GM21381 (cell line): ENCODE measurements around the gene SH3BP1.
"Not testable (repeated sequence)": the region's sequence is repeated elsewhere in the genome, so short reads cannot be mapped to it uniquely, and the experiment has no call there.

Source experiments
- ATAC-seq: cut with Tn5 transposase; IDR thresholded peaks from one replicate; pipeline ENCODE4 v1.9.1; 2021; ENCODE audit warnings: mild to moderate bottlenecking, moderate library complexity; ENCODE audit not compliant: unreplicated experiment

Gene SH3BP1, protein sequence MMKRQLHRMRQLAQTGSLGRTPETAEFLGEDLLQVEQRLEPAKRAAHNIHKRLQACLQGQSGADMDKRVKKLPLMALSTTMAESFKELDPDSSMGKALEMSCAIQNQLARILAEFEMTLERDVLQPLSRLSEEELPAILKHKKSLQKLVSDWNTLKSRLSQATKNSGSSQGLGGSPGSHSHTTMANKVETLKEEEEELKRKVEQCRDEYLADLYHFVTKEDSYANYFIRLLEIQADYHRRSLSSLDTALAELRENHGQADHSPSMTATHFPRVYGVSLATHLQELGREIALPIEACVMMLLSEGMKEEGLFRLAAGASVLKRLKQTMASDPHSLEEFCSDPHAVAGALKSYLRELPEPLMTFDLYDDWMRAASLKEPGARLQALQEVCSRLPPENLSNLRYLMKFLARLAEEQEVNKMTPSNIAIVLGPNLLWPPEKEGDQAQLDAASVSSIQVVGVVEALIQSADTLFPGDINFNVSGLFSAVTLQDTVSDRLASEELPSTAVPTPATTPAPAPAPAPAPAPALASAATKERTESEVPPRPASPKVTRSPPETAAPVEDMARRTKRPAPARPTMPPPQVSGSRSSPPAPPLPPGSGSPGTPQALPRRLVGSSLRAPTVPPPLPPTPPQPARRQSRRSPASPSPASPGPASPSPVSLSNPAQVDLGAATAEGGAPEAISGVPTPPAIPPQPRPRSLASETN

DNA sequence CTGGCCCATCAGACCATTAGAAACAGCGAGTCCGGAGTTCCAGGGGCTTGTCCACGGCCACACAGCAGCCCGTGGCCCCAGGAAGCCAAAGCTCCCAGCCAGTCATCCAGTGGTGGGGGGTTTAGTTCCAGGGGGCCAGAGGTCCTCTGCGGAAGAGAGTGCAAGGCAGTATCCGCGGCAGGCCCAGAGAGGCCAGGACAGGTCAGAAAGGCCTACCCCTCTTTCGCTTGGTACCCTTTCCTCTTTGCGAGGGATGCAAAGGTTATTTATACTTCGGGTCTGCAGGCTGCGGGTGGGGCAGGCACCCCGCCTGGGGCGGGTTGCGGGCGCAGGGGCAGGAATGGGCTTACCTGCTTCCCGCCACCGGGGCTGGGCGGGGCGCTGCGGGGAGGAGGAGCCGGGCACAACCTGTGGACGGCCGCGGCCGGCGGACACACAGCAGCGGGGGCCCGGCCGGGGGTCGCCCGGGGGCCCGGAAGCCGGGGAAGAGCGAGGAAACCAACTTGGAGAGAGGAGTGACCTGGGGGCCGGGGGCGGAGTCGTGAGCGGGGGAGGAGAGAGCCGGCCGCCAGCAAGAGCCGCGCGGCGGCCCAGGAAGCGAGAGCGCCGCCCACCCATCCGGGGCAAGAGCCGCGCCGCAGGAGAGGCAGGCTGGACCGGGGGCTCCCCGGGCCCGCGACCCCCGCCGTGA is at the start of gene SH3BP1:
Gene SH3BP1 (plus strand): TSS at position 600 of the 691 bp plus-strand sequence. CDS start 119 bp downstream, outside the sequence.
- ATAC-seq: no peak

DNA sequence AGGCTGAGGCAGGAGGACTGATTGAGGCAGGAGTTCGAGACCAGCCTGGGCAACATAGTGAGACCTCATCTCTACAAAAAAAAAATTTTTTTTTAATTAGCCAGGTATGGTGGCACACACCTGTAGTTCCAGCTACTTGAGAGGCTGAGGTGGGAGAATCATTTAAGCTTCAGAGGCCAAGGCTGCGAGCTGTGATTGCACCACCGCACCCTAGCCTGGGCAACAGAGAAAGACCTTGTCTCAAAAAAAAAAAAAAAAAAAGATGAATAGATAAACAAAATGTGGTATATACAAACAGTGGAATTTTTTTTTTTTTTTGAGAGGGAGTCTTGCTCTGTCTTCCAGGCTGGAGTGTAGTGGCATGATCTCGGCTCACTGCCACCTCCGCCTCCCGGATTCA is 48.4 kb upstream of the SH3BP1 start:
- ATAC-seq: not testable (repeated sequence)

DNA sequence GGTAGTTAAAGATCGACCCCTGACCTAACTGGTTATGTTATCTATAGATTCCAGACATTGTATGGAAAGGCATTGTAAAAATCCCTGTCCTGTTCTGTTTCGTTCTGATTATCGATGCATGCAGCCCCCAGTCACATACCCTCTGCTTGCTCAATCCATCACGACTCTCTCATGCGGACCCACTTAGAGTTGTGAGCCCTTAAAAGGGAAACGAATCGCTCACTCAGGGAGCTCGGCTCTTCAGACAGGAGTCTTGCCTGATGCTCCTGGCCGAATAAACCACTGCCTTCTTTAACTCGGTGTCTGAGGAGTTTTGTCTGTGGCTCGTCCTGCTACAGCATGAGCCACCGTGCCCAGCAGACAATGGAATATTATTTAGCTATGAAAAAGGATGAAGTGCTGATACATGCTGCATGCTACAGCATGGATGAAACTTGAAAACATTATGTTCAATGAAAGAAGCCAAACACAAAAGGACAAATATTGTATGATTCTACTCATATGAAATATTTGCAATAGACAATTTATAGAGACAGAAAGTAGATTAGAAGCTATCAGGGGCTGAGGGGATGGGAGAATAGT is 47.6 kb upstream of the SH3BP1 start:
- ATAC-seq: no peak

DNA sequence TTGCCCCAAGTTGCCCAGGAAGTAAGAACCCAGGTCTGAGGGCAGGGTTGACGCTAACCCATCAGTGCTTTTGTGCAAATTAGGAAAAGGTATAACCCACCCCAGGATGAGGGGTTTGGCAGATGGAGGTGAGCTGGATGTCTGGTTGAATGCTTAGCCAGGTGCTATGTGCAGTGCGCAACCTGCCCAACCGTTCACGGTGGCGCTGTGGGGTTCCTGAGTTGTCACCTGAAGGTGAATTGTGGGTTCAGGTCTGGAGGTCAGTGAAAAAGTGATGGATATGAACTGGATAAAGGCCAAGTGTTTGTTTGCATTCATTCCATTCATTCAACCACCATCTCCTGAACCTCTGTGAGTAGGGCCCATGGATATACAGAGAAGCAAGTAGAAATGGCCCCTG is 45.2 kb upstream of the SH3BP1 start:
- ATAC-seq: no peak

DNA sequence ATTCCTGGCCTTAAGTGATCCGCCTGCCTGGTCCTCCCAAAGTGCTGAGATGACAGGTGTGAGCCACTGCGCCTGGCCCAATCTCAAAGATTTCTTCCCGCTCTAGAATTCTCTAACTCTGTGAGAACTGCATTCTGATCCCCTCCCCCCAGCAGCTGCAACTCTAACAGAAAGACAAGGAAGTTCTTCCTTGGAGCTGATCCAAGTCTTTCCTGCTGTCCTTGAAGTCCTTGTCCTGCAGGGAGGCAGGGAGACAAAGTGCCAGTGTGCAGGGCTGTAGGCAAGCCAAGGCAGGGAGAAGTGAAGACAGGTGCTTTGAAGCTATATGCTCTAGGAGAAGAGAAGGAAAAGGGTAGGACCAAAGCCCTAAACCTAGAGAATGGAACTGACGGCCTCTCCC is 40.3 kb upstream of the SH3BP1 start:
- no peak for ATAC-seq

DNA sequence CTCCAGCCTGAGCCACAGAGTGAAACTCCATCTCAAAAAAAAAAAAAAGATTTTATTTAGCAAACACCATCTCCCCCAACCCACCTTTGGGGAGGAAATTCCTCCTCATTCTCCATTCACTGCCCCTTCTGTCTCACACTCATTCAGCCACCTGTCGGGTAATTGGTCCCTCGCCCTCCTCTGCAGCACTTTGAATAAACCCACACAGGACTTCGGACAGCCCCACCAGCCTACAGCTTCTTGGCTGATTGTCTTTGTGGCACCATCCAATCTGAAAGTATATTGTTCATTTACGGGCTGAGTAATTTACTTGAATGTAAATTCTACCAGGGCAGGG is 38.3 kb upstream of the SH3BP1 start:
- no peak for ATAC-seq

DNA sequence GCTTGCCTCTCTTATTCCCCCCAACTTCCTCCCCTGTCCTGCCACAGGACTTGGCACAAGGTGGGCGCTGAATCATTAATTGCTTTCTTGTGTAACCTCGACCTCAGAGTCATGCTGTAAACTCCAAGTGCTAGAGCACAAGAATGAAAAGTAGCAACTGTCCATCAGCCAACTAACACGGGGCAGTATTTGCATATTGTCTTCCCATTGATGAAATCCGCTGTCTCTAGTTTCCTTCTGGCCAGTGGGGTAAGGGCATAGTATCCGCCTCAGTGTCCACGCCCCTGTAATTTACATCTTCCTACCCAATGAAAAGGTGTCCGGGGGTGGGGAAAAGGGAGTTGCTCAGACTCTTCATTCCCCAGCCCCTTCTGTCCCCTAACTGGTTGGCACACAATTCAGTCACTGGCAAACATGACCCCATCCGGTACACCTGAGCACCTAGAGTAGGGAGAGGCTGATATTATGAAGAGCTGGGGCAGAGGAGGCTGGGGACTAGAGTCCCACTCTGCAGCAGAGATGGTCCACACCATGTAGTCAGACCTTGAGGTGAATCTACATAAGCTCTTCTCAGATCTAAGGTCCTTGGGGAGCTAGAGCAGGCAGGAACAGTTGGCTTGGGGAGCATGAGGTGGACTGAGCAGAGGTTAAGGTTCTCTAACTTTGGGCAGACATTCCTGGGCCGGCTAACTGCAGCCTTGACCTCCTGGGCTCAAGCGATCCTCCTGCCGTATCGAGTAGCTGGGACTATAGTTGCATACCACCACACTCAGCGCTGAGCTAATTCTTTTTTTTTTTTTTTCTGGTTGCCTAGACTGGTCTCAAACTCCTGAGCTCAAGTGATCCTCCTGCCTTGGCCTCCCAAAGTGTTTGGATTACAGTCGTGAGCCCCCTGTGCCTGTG is 37.7 kb upstream of the SH3BP1 start:
- no peak for ATAC-seq

DNA sequence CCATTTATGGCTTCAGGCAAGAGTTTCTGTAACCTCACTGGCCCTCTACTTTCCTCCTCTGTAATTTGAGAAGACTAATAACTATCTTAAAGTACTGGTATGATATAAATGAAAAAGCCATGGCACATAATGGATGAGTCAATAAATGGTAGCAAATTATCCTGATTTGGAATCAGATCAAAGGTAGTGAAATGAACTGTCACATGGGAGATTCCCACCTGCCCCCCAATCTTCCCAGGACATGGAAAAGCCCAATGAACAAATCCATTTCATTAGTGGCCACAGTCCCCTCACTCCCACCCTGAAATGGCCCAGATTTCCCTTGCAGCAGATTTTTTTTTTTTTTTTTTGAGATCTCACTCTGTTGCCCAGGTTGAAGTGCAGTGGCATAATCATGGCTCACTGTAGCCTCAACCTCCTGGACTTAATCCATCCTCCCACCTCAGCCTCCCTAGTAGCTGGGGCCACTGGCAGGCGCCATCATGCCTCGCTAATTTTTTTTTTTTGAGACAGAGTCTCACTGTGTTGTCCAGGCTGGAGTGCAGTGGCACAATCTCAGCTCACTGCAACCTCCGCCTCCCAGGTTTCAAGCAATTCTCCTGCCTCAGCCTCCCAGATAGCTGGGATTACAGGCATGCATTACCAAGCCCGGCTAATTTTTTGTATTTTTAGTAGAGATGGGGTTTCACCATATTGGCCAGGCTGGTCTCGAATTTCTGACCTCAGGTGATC is 36.8 kb upstream of the SH3BP1 start:
- ATAC-seq: not testable (repeated sequence)

DNA sequence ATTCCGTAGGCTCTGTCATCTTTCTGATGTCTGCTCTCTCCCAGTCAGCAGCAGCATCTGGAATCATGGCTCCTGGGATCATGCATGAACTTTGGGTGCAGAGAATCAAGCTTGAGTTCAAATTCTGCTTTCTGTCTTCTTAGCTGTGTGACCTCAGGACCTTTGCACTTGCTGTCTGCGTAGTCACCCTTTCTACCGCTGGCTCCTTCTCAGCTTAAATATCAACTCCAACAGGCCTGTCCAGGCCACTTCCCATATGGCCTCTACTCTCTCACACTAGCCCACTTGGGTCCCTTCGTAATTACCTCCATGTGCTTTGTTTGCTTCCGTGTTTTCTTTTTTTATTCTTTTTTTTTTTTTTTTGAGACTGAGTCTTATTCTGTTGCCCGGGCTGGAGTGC is 35.4 kb upstream of the SH3BP1 start:
- ATAC-seq: no peak

DNA sequence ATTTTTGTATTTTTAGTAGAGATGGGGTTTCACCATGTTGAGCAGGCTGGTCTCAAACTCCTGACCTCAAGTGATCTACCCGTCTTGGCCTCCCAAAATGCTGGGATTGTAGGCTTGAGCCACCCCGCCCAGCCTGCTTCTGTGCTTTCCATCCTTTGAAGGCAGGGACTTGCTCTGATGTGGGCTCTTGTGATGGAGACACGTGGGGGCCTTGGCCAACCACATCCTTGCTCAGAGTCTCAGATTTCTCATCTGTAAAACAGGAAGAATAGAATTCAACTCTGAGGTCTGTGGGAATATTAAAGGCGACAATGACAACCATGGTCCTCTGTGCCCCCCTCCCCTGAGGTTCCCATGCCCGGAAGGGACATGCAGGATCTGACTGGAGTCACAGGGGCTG is 34.6 kb upstream of the SH3BP1 start:
- ATAC-seq: no peak

DNA sequence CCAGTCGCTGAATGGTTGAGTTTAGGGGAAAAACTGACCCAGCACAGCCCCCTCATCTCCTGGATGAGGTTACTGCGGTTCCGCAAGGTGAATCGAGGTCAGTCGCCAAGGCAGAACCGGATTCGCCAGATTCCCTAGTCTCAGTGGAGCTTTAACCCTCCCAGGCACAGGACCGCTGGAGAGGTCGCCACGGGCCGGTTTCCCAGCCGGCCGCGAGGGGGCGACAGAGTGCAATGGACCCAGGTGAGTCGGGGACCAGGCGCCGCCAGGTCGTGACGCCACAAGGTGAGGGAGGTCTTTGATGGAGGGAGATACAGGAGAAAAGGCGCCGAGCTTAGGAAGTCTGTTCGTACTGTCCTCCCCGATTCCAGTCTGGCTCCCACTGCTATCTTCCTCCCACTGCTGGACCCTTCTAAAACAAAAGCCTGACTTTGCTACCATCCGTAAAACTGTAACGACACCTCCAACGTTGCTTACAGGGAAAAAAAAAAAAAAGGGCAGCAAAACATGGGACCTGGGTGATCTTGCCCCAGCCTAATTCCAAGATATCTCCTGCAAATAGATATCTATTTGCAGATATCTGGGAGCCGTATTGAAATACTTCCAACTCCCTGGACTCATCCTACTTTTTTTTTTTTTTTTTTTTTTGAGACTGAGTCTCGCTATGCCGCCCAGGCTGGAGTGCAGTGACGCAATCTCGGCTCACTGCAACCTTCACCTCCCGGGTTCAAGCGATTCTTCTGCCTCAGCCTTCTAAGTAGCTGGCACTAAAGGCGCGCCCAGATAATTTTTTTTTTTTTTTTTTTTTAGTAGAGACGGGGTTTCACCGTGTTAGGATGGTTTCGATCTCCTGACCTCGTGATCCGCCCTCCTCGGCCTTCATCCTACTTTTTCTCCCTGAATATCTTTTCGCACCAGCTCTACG is 32.2 kb upstream of the SH3BP1 start:
- ATAC-seq: peak; percentile 38

DNA sequence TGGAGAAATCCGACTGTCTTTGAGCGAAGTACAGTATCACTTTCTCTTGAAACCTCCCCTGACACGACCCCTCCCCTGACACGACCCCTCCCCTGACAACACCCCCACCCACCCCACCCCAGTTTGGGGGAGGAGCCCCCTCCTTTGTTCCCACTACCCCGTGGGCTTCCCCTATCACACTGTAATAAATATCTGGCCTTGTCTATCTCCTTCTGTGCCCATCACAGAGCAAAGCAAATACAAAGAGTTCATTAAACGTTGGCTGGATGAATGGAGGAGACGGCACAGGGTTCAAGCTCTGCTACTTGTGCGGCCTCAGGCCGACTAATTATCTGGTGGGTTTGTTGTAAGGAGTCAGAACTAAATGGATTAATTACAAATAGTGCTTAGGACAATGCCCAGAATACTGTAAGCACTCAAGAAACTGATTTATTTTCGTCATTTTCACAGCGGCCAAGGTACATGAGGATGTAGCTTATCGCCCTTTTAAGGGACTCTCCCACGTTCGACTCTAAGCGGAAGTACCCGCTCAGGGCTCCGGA is 31.5 kb upstream of the SH3BP1 start:
- ATAC-seq: no peak

DNA sequence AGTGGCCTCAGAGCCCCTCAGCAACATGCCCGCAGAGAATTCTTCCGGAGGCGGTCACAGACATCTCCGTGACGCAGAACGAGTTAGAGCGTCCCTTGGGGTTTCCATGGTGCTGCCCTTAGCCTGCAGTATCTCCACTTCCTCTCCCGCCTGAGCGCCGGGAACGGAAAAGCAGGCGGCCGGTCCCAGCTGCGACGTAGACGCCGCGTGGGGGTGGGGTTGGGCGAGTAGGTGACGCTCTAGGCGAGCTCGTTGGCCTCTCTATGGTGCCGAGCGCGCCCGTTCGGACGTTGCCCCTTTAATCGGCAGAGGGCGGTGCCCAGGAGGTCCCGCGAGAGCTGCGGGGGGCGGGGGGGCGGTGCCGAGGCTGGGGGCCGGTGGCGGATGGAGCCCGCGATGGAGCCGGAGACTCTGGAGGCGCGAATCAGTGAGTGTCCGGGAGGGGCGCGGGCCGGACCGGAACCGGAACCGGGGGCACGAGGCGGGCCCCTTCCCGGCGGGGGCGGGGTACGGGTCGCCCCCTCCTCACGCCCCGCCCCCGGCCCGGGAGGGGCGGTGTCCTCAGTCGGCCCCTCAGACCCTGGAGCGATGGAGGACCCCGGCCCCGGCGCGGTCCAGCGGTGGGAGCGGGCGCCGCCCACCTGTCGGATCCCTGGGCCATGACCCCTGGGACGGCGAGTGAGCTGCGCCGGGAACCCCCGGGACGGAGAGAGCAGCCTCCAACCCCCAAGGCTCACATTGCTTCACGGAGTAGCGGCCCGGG is 30.8 kb upstream of the SH3BP1 start, which contains the start of gene GGA1:
Gene GGA1 (plus strand): TSS at position 358 of the 763 bp plus-strand sequence. CDS start 27 bp downstream, at position 385.
- peak; percentile 73 for ATAC-seq

DNA sequence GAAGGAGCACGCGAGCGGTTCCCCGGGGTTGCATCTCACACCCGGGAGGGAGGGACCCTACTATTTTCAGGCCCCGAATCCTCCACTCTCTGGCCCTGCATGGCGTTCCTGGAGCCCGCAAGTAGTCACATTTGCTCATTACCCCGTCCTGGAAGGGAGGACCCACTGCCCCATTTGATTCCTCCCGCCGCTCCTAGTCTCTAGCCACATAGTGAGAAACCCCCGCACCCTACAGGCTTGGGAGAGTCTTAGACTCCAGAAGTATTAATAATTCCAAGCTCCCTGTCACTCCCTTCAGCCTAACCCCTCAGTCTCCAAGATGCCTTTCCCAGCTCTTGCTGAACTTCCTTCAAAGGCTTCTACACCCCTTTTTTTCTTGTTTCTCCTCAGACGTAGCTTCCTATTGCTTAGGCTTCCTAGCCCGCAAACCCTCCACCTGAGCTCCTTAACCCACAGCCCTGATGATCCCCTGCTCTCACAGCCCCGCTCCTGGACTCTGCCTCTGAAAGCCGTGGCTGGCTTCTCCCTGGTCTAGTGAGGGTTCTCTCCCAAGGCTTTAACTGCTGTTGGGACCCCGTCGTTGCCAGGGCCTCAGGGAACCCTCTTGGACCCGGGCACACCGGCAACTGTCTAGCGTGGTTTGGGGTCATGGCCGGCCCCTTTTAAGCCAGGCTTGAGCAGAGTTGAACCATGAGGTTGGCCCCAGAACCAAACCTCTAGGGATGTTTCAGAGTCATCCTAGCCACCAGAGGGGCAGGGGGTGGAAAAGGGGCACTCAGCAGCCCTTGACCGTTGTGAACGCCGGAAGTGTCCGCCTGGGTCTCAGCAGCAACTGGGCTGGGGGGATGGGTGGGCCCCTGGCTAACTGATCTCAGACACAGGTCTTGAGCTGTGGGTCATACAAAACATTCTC is 30.0 kb upstream of the SH3BP1 start:
- no peak for ATAC-seq

DNA sequence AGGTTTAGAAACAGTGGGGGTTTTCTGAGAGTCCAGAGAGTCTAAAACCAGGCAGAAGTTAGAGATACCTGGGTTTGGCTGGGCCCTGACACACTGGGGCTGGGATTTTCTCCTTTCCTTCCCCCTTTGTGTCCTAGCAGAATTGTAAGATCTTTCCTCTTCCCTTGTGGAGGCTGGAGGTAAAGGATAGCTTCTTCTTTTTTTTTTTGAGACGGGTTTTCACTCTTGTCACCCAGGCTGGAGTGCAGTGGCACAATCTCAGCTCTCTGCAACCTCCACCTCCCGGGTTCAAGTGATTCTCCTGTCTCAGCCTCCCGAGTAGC is 29.4 kb upstream of the SH3BP1 start:
- not testable (repeated sequence) for ATAC-seq

DNA sequence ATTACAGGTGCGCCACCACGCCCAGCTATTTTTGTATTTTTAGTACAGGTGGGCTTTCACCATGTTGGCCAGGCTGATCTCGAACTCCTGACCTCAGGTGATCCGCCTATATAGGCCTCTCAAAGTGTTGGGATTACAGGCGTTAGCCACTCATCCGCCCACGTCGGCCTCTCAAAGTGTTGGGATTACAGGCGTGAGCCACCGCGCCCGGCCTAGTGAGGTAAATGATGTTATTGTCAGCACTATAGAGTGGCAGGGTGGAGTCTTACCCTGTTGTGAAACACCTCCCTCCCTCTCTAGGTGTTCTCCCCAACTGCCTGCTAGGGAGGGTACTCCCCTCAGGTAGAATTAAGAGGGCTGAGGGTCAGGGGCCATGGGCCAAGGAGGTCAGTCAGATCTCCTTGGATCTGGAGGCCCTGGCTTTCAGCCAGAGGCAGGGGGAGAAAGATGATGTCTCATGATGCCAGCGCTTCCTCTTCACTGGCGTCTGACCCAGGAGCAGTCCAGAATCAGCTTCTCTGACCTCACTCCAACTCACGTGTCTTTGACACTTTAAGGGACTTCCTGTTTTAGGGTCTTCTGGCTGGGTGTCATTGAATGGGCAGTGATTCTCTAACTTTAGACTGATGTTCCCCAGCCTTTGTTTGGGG is 28.9 kb upstream of the SH3BP1 start:
- no peak for ATAC-seq
